Measurements from ENCODE around the gene SDHA.
"Not testable (repeated sequence)": the region's sequence is repeated elsewhere in the genome, so short reads cannot be mapped to it uniquely, and the experiment has no call there.

- not testable (repeated sequence) for TF ChIP-seq CTCF, POLR2A (IDR thresholded peaks at IDR 0.05)
Measured at GRCh38 chr5:297448-297847, 79.3 kb downstream of the SDHA start.
